ENCODE results near the gene SCLT1.

Gene SCLT1

GRCh38 chr4:128955751-128956150, 137.6 kb downstream of the SCLT1 start:
- no peak for DNase-seq

- DNase-seq: no peak
These were observed 138.4 kb downstream of the SCLT1 start for GRCh38 chr4:128954941-128955340.

GRCh38 chr4:128951316-128951715, 142.0 kb downstream of the SCLT1 start:
- DNase-seq: no peak

- DNase-seq: no peak
These were observed 142.5 kb downstream of the SCLT1 start for GRCh38 chr4:128950796-128951195.

- DNase-seq: no peak
These were observed 146.4 kb downstream of the SCLT1 start for GRCh38 chr4:128946916-128947315.

- no peak for DNase-seq
These were observed 150.7 kb downstream of the SCLT1 start for GRCh38 chr4:128942607-128943006.

- no peak for DNase-seq
These were observed 152.4 kb downstream of the SCLT1 start for GRCh38 chr4:128940971-128941370.

- DNase-seq: no peak
These were observed 163.3 kb downstream of the SCLT1 start for GRCh38 chr4:128930051-128930450.

- DNase-seq: no peak
These were observed 168.4 kb downstream of the SCLT1 start for GRCh38 chr4:128924951-128925350.

GRCh38 chr4:128921954-128922353, 171.4 kb downstream of the SCLT1 start:
- DNase-seq: no peak

- no peak for DNase-seq
These were observed 175.6 kb downstream of the SCLT1 start for GRCh38 chr4:128917781-128918180.

- no peak for DNase-seq
These were observed 176.5 kb downstream of the SCLT1 start for GRCh38 chr4:128916832-128917231.

GRCh38 chr4:128915544-128915943, 177.8 kb downstream of the SCLT1 start:
- DNase-seq: no peak

- no peak for DNase-seq
These were observed 180.1 kb downstream of the SCLT1 start for GRCh38 chr4:128913228-128913627.

GRCh38 chr4:128908735-128909134, 184.6 kb downstream of the SCLT1 start:
- DNase-seq: no peak

- no peak for DNase-seq
These were observed 185.4 kb downstream of the SCLT1 start for GRCh38 chr4:128907981-128908380.

GRCh38 chr4:128906581-128906980, 186.8 kb downstream of the SCLT1 start:
- DNase-seq: no peak

GRCh38 chr4:128904821-128905220, 188.5 kb downstream of the SCLT1 start:
- no peak for DNase-seq

GRCh38 chr4:128880662-128881061, 212.7 kb downstream of the SCLT1 start:
- DNase-seq: no peak

GRCh38 chr4:128879971-128880370, 213.4 kb downstream of the SCLT1 start:
- no peak for DNase-seq

GRCh38 chr4:128879283-128879682, 214.1 kb downstream of the SCLT1 start:
- DNase-seq: no peak

- no peak for DNase-seq
These were observed 215.4 kb downstream of the SCLT1 start for GRCh38 chr4:128877934-128878333.

GRCh38 chr4:128876200-128876599, 217.1 kb downstream of the SCLT1 start:
- no peak for DNase-seq

GRCh38 chr4:128871948-128872347, 221.4 kb downstream of the SCLT1 start:
- DNase-seq: no peak

GRCh38 chr4:128869776-128870509, 223.4 kb downstream of the SCLT1 start:
- no peak for DNase-seq
